Panc1 (cell line): Measurements from ENCODE around the gene CLEC14A.

Experiments used
- CTCF ChIP-seq: fragments of 450-650 bp; IDR thresholded peaks from 2 replicates; pipeline ENCODE4 v1.5.1; 2017; ENCODE audit warnings: mild to moderate bottlenecking
- REST ChIP-seq, 2 experiments: IDR thresholded peaks; 2 replicates each; pipeline ENCODE4 v1.6.1; 2011 to 2012; ENCODE audit warnings: low read depth in 2 of 2, control low read depth in 1 of 2, low read length in 1 of 2, mild to moderate bottlenecking in 1 of 2, moderate library complexity in 1 of 2; ENCODE audit not compliant: insufficient read depth in 1 of 2

GRCh38 chr14:38255673-38256532 is at the start of gene CLEC14A:
- TF ChIP-seq REST (IDR thresholded peaks at IDR 0.05; ENCODE audit: insufficient read depth in 1 of 2, low read depth in 2 of 2, low read length in 1 of 2), result no peak
- TF ChIP-seq CTCF, result no peak
